ENCODE data around the gene ATP9B.
"Not testable (repeated sequence)": the region's sequence is repeated elsewhere in the genome, so short reads cannot be mapped to it uniquely, and the experiment has no call there.

Gene ATP9B

GRCh38 chr18:79242246-79242645 lies 173.1 kb downstream of the ATP9B start:
- no peak for DNase-seq

- DNase-seq: peak; percentile 32
Measured at GRCh38 chr18:79245517-79246001, 176.4 kb downstream of the ATP9B start.

DNA sequence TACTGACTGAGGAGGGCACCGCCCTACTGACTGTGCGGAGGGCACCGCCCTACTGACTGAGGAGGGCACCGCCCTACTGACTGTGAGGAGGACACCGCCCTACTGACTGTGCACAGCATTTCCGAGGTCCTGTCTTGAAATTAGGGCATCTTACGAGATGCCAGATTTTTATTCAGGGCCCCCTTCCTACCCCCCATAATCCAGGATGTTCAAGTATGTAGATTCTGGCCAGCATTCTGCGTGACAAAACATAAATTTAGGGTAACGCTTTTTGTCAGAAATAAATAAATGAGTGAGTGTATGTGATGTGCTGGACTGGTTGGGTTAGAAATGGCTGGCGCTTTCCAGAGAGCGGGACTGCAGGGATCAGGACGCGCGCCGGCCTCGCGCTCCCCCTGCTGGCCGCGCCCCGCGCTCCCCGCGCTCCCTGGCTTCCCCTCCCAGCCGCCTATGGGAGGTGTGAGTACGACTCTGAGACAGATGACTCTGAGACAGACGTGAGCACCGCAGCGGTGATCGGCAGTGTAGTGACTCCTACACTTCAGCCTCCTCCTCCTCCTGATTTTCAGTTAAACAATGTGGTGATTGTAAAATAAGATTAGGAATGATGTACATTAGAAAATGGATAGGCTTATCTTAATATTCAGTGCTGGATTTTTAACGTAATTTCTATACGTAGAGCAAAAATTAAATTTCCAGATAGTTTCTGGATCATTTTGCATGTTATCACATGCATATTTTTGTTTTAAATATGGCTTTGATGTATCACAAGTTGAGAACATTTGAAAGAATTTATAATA lies 177.3 kb downstream of the ATP9B start:
- peak; percentile 75 for DNase-seq

GRCh38 chr18:79248495-79249060 lies 179.4 kb downstream of the ATP9B start:
- DNase-seq: peak; percentile 12

- no peak for DNase-seq
Measured at GRCh38 chr18:79250301-79250981, 181.2 kb downstream of the ATP9B start.

DNA sequence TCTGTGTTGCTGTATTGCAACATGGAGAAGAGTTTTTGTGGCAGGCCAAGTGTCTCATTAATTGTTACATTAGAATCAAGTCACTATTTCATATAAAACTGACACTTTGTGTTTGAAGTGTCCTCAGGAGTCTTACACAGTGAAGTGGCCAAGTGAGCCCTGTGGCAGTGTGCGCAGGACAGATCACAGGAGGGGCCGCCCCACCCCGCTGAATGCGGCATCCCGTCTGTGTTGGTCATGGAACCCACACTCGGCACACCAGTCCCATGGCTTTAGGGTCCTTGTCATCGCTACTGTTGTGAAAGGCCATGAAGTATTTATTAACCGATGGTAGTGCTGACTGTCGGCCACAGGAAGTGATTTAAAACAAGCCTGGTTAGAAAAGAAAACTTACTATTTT lies 181.8 kb downstream of the ATP9B start:
- no peak for DNase-seq

DNA sequence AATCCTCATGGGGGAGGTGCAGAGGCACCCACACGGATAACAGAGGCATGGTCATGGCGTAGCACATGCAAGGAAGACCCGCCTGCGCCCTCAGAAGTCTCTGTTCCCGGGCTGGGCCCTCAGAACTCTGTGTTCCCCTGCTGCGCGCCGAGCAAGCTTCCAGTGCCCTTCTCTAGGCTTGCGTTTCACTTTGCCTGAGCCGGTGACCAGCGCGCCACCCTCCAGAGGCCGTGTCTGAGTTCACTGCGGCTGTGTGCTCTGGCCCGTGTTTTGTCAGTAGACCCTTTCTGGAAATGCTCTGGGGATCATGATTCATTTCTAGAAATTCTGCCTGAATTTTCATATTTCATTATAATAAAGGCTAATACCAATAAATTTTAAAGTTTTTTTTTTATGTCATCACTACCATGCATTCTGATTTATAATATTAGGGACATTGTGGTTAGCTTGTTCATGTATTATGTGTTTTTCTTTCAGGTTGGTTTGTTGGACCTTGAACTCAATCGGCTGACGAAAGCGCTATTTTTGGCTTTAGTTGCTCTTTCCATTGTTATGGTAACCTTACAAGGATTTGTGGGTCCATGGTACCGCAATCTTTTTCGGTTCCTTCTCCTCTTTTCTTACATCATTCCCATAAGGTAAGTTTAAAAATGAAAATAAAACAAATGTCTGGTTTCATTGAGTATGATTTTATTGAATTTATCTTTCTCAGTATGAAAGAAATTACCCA lies 183.9 kb downstream of the ATP9B start:
- DNase-seq: no peak

GRCh38 chr18:79257480-79257879 lies 188.3 kb downstream of the ATP9B start:
- no peak for DNase-seq

DNA sequence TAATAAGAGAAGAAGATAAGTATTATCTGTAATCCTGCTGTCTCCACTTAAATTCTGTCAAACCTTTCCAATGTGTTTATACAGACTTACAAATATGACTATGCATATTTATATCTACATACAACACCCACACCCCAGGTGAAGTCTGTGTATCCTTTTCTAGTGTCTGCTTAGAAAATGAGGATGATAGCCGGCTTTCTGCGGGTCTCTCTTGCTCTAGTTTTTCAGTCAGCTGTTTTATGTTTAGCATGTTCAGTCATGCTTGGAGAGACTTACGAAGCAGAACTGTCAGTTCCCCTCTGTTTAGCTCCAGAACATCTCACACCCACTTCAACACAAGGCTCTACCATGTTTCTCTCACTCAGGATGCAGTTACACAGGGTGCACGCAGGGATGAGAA lies 189.3 kb downstream of the ATP9B start:
- DNase-seq: no peak

DNA sequence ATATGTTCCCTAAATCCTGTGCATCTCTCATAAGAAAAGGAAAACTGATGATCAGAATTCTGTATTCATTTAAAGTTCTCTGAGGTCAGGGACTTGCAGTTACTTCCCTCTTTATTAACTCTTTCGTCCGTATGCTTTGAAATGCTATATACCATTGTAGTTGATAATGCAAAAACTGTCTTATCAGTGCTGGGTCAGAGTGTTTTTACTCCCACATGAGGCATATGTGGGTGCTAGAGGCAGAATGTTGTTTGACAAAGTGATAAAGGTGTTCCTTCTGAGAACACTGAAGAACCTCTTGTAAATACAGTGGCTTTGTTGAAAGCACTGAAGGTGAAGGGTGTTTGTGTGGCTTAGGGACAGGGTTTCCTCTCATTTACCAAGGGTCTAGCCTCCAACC lies 190.0 kb downstream of the ATP9B start:
- no peak for DNase-seq

DNA sequence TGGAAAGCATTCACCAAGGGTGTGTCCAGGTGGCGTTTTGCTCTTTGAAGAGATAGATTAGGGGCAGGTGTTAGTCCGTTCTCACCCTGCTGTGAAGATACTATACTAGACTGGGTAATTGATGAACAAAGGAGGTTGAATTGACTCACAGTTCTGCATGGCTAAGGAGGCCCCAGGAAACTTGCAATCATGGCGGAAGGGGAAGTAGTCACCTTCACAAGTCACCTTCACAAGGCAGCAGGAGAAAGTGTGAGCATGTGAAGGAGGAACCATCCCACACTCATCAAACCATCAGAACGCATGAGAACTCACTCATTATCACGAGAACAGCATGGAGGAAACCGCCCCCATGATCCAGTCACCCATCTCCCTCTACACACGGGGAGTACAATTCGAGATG lies 190.8 kb downstream of the ATP9B start:
- DNase-seq: no peak

DNA sequence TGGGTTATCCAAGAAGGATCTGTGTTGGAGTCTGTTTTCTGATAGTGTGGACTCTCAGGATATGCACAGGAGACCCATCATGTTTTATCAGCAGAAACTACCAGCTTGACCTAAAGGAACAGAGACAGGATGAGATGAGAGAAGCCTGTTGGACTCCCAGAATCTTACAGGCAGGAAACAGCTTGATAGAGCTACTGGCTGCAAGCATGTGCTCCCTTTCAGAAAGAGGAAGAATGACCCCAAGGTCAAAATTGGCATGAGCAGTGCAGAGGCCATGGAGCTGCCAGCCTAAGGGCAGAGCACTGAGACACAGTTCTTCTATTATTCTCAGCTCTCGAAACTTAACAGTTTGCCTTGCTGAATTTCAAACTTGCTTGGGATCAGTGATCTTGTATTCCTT lies 191.3 kb downstream of the ATP9B start:
- DNase-seq: no peak

DNA sequence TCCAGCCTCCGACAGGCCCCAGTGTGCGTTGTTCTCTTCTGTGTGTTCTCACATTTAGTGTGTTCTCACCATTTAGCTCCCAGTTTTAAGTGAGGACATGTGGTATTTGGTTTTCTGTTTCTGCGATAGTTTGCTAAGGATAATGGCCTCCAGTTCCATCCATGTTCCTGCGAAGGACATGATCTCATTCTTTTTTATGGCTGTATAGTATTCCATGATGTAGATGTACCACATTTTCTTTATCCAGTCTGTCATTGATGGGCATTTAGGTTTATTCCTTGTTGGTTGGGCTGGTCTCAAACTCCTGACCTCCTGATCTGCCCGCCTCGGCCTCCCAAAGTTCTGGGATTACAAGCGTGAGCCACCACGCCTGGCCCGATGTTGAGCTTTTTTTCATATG lies 195.9 kb downstream of the ATP9B start:
- DNase-seq: not testable (repeated sequence)

DNA sequence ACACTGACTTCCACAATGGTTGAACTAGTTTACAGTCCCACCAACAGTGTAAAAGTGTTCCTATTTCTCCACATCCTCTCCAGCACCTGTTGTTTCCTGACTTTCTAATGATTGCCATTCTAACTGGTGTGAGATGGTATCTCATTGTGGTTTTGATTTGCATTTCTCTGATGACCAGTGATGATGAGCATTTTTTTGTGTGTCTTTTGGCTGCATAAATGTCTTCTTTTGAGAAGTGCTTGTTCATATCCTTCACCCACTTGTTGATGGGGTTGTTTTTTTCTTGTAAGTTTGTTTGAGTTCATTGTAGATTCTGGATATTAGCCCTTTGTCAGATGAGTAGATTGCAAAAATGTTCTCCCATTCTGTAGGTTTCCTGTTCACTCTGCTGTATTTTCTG lies 202.6 kb downstream of the ATP9B start:
- DNase-seq: not testable (repeated sequence)

GRCh38 chr18:79272916-79273315 lies 203.7 kb downstream of the ATP9B start:
- no peak for DNase-seq

DNA sequence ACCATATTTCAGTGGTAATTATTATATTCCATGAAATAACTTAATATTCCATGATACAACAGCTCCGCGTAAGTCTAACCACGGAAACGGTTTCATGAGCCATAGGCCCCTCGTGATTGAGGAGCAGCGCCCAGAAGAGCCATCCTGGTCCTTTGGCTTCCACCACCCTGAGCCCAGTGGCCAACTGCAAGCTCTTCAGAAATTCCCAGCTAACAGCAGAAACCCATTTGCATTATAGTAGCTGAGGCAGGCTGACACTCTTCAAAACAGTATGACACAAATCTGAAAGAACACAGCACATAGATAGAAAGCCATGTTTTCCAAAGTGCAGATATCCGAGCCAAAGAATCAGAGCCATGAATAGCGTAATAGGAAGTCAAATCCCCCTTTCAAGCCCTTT lies 205.6 kb downstream of the ATP9B start:
- DNase-seq: no peak

DNA sequence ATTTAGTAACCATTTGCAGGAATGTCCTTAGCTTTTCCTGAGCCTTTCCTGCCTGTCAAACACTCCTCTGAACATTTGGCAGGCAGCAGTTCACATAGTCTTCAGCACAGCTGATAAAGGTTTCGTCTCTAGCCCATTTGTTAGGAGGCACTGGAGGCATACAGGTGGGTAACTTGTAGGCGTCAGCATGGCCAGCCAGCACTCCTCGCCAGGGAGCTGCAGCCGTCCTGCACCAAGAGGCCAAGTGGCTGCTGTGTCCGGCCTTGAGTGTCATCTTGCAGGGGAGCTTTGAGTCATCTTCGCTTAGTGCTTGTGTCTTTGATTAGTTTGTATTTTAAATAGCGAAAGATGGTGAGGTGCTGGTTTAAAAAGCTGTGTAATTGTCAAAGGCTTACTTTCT lies 206.3 kb downstream of the ATP9B start:
- peak; percentile 3 for DNase-seq

- DNase-seq: peak; percentile 34
Measured at GRCh38 chr18:79275992-79276391, 206.8 kb downstream of the ATP9B start.

DNA sequence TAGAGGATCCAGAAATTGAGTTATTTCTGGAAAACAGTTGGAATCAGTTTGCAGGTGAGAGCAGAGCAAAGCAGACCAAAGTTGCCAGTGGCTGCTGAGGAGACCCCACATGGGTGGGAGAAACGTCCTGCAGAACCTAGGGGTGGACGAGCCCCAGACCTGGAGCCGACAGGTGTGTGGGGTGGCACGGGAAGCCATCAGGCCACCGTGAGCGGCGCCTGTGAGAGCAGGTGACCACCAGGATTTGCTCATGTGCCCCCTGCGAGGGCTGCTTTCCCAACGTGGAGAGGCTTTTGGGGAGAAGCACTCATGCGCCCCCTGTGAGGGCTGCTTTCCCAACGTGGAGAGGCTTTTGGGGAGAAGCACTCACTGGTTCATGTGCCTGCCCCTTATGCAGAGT lies 209.7 kb downstream of the ATP9B start:
- DNase-seq: no peak

DNA sequence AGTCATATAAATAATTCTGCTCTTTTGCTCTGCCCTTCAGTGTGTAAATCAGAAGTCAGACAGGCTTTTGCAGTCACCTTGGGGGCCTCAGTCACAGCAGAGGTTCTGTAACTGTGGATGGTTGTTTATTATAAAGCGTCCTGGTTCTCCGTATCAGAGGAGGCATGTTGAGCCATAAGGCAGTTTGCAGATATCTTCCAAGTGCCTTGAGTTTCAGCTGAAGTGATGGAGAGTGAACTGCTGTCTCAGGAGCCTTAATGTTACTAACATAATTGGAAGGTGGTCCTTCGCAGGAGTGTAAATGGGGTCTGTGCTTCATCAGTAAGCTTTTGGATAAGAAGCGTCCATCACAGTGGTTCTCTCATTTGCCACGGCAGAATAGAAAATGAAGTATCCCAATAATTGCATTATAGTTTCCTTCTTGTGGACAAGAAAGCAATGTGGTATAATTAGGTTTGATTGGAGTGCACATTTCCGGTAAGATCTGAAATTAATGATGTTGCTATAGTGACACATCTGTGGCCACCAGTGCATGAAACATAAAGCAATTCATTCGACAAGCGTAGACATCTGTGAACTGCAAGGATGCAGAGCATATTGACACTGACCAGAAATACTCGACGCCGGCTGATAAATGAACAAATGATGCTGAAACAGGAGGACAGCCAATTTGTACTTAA lies 214.1 kb downstream of the ATP9B start:
- DNase-seq: no peak

DNA sequence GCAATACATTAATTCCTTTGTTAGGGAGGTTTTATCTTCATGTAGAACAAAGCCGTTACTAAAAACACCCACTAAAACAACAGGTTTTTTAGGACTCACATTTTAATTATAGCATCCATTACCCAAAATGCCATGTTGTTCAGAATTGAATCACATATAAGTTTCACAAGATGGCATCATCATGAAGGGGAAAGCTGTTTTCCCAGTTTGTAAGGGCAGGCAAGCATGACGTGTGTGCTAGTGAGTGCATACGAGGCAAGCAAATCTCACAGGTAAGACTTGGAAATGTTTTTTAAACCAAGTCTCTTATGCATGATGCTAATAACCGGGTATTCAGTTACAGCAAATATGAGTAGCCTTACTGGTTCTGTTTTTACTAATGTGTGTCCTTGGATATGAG lies 214.7 kb downstream of the ATP9B start:
- DNase-seq: no peak

DNA sequence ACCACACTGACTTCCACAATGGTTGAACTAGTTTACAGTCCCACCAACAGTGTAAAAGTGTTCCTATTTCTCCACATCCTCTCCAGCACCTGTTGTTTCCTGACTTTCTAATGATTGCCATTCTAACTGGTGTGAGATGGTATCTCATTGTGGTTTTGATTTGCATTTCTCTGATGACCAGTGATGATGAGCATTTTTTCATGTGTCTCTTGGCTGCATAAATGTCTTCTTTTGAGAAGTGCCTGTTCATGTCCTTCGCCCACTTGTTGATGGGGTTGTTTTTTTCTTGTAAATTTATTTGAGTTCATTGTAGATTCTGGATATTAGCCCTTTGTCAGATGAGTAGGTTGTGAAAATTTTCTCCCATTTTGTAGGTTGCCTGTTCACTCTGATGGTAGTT lies 216.0 kb downstream of the ATP9B start:
- not testable (repeated sequence) for DNase-seq

All from fibroblast of skin of back (primary cell).